ENCODE data around the gene ZNF750. TPM values are rescaled to one million over a fixed set of nuclear protein-coding genes. Genes with fewer than 3 reads are reported as not detected.

Gene ZNF750
- total and polyA plus RNA-seq, 2 of the 13 experiments (the other 11 are each of a cell fraction or from before 2014, with no cell fraction given), result not detected

DNA sequence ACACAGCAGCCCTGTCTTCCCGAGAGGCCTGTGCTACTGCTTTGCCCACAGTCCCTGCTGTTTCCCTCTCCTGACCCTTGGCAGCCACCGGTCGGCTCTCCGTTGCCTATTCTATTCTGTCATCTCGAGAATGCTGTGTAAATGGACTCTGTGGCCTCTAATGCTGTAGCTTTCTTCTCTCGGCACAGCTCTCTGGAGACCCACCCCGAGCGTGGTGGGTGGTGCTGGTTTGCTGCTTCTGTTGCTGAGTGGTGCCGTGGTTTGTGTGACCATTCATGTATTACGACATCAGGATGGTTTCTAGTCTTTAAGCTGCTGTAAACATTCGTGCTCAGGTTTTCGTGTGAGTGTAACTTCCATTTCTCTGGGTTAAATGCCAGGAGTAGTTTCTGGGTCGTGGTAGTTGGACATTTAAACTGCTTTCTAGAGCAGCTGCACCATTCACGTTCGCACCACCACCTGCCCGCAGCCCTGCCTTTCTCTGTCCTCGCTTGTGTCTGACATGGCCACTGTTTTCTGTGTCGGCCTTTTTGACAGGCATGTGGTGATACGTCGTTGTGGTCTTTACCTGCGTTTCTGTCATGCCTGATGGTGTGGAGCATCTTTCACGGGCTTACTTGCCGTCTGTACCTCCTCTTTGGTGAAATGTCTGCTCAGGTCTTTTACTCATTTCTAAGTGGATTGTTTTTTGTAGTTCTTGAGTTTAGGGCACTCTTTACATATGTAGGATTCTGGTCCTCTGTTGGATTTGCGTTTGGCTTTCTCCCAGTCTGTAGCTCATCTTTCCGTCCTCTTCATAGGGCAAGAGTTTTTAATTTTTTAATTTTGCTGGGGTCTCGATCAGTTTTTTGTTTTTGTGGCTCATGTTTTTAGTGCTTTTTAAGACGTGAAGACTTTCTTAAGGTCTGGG is 47.7 kb upstream of the ZNF750 start (continued):
- TF ChIP-seq SATB2 (CRISPR knock-in tag; IDR thresholded peaks at IDR 0.05) (no peak), KLF6 (CRISPR knock-in tag; IDR thresholded peaks at IDR 0.05) (no peak), ZNF768 (CRISPR knock-in tag; IDR thresholded peaks at IDR 0.05) (no peak), ZNF687 (CRISPR knock-in tag; IDR thresholded peaks at IDR 0.05) (peak; percentile 72), TEAD3 (CRISPR knock-in tag; optimal IDR thresholded peaks at IDR 0.05; ENCODE audit: borderline replicate concordance) (peak; percentile 68), CBX5 (CRISPR knock-in tag; IDR thresholded peaks at IDR 0.05; ENCODE audit: borderline replicate concordance) (no peak; the same call in 1 of the 2 replicates), SOX13 (IDR thresholded peaks at IDR 0.05) (no peak), SOX13 (CRISPR knock-in tag; conservative IDR thresholded peaks at IDR 0.05 in 1 of 2, IDR thresholded peaks at IDR 0.05 in 1 of 2) (peak in 1 of 2 experiments; percentile 58; a peak in 2 of 4 replicates), AHR (CRISPR knock-in tag; IDR thresholded peaks at IDR 0.05) (0 out of 2 replicates have a peak, but pooled peaks have one; percentile 25), SOX5 (CRISPR knock-in tag; IDR thresholded peaks at IDR 0.05; ENCODE audit: borderline replicate concordance) (peak; percentile 74), CTCF (CRISPR knock-in tag; IDR thresholded peaks at IDR 0.05) (peak; percentile 27), ZNF501 (CRISPR knock-in tag; IDR thresholded peaks at IDR 0.05) (peak; percentile 38; the same call in 1 of the 2 replicates), CEBPG (CRISPR knock-in tag; IDR thresholded peaks at IDR 0.05) (peak; percentile 89), KMT2A (CRISPR knock-in tag; IDR thresholded peaks at IDR 0.05) (peak; percentile 71; the same call in 1 of the 2 replicates), NCOA5 (CRISPR knock-in tag; IDR thresholded peaks at IDR 0.05) (no peak), MXI1 (IDR thresholded peaks at IDR 0.05; ENCODE audit: borderline replicate concordance, low read depth, low read length) (no peak; the same call in 2 of the 3 replicates), ZNF34 (CRISPR knock-in tag; IDR thresholded peaks at IDR 0.05; ENCODE audit: borderline replicate concordance) (no peak)
- TF ChIP-seq, protein P1, sequence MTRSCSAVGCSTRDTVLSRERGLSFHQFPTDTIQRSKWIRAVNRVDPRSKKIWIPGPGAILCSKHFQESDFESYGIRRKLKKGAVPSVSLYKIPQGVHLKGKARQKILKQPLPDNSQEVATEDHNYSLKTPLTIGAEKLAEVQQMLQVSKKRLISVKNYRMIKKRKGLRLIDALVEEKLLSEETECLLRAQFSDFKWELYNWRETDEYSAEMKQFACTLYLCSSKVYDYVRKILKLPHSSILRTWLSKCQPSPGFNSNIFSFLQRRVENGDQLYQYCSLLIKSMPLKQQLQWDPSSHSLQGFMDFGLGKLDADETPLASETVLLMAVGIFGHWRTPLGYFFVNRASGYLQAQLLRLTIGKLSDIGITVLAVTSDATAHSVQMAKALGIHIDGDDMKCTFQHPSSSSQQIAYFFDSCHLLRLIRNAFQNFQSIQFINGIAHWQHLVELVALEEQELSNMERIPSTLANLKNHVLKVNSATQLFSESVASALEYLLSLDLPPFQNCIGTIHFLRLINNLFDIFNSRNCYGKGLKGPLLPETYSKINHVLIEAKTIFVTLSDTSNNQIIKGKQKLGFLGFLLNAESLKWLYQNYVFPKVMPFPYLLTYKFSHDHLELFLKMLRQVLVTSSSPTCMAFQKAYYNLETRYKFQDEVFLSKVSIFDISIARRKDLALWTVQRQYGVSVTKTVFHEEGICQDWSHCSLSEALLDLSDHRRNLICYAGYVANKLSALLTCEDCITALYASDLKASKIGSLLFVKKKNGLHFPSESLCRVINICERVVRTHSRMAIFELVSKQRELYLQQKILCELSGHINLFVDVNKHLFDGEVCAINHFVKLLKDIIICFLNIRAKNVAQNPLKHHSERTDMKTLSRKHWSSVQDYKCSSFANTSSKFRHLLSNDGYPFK (CRISPR knock-in tag; IDR thresholded peaks at IDR 0.05; ENCODE audit: borderline replicate concordance), result 0 out of 2 replicates have a peak, but pooled peaks have one; percentile 21
- TF ChIP-seq, protein P2, sequence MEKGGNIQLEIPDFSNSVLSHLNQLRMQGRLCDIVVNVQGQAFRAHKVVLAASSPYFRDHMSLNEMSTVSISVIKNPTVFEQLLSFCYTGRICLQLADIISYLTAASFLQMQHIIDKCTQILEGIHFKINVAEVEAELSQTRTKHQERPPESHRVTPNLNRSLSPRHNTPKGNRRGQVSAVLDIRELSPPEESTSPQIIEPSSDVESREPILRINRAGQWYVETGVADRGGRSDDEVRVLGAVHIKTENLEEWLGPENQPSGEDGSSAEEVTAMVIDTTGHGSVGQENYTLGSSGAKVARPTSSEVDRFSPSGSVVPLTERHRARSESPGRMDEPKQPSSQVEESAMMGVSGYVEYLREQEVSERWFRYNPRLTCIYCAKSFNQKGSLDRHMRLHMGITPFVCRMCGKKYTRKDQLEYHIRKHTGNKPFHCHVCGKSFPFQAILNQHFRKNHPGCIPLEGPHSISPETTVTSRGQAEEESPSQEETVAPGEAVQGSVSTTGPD (CRISPR knock-in tag; IDR thresholded peaks at IDR 0.05), result peak; percentile 37; the same call in 1 of the 2 replicates
